HepG2 (cell line): Measurements from ENCODE around the gene MC1R. TPM values are rescaled to one million over a fixed set of nuclear protein-coding genes. Genes with fewer than 3 reads are reported as not detected.
A peak's percentile ranks its signal among the peaks of the same experiment; 100 is the strongest.

Source experiments
- ATAD3A ChIP-seq: sonication (generic); formaldehyde crosslinking; IDR thresholded peaks from 2 replicates; pipeline ENCODE4 v1.4.0; 2020; ENCODE audit warnings: missing genetic modification reagents
- BHLHE40 ChIP-seq: IDR thresholded peaks from 2 replicates; pipeline ENCODE4 v1.6.1; 2011; ENCODE audit warnings: low read length, improper control_type of control experiment
- CBFB ChIP-seq: sonication (generic); formaldehyde crosslinking; IDR thresholded peaks from 2 replicates; pipeline ENCODE4 v1.4.0; 2020; ENCODE audit warnings: missing genetic modification reagents
- FOXM1 ChIP-seq: sonication (generic); formaldehyde crosslinking; IDR thresholded peaks from 2 replicates; pipeline ENCODE4 v1.5.0; 2020; ENCODE audit warnings: missing genetic modification reagents
- GFI1 ChIP-seq: sonication (generic); formaldehyde crosslinking; IDR thresholded peaks from 2 replicates; pipeline ENCODE4 v1.5.0; 2020; ENCODE audit warnings: missing genetic modification reagents, mild to moderate bottlenecking, borderline replicate concordance
- JARID2 ChIP-seq: sonication (generic); formaldehyde crosslinking; IDR thresholded peaks from 2 replicates; pipeline ENCODE4 v1.8.1; 2023; ENCODE audit warnings: missing genetic modification reagents, inconsistent platforms; ENCODE audit not compliant: insufficient replicate concordance
- KMT2B ChIP-seq: IDR thresholded peaks from 2 replicates; pipeline ENCODE4 v1.6.1; 2016; ENCODE audit warnings: missing genetic modification reagents, missing compliant biosample characterization
- POGZ ChIP-seq: sonication (generic); formaldehyde crosslinking; IDR thresholded peaks from 2 replicates; pipeline ENCODE4 v1.4.0; 2020; ENCODE audit warnings: mild to moderate bottlenecking, missing genetic modification reagents
- SP1 ChIP-seq, 2 experiments: fragments of 450-650 bp in 1 of 2; sonication (generic) in 1 of 2; formaldehyde crosslinking in 1 of 2; IDR thresholded peaks; 2 replicates each; pipeline versions ENCODE4 v1.4.0 to v1.6.1; 2016 to 2020; ENCODE audit warnings: missing genetic modification reagents in 1 of 2
- SSRP1 ChIP-seq: IDR thresholded peaks from 2 replicates; pipeline ENCODE4 v1.6.1; 2016; ENCODE audit warnings: control low read depth
- ZBTB20 ChIP-seq: sonication (generic); formaldehyde crosslinking; IDR thresholded peaks from 2 replicates; pipeline ENCODE4 v1.8.1; 2023; ENCODE audit warnings: missing genetic modification reagents, low read depth, mild to moderate bottlenecking, borderline replicate concordance
- ZNF138 ChIP-seq: sonication (generic); formaldehyde crosslinking; IDR thresholded peaks from 2 replicates; pipeline ENCODE4 v1.5.0; 2020; ENCODE audit warnings: mild to moderate bottlenecking, low read depth, missing genetic modification reagents
- ZNF253 ChIP-seq: sonication (generic); formaldehyde crosslinking; IDR thresholded peaks from 2 replicates; pipeline ENCODE4 v1.8.0; 2022; ENCODE audit warnings: mild to moderate bottlenecking, missing genetic modification reagents, borderline replicate concordance
- polyA plus RNA-seq, 8 experiments: library from polyadenylated mRNA; depleted of rRNA in 3 of 8; stranded (reverse) in 7 of 8; unstranded in 1 of 8; fragments of >200 nt; fragmentation: Illumina TruSeq in 4 of 8; extraction: Trizol in 4 of 8; gene quantifications; 2 replicates each; pipeline versions ENCODE4 v1.2.1 to v1.2.3, GENCODE V29; 2011 to 2016; ENCODE audit warnings: low read depth in 4 of 8, missing spikeins in 1 of 8, mixed read lengths in 1 of 8; ENCODE audit not compliant: insufficient read depth in 1 of 8
- total RNA-seq, 5 experiments: library from RNA; depleted of rRNA; stranded (reverse); fragments of >200 nt; fragmentation: Illumina TruSeq; extraction: Trizol; gene quantifications; 2 replicates each; pipeline ENCODE4 v1.2.3, GENCODE V29; 2016; ENCODE audit warnings: low read depth in 1 of 5
- TF ChIP-seq, protein P1 (sequence below): sonication (generic); formaldehyde crosslinking; IDR thresholded peaks from 2 replicates; pipeline ENCODE4 v1.4.0; 2020; ENCODE audit warnings: missing genetic modification reagents
- TF ChIP-seq, protein P2 (sequence below): sonication (generic); formaldehyde crosslinking; IDR thresholded peaks from 2 replicates; pipeline ENCODE4 v1.8.1; 2023; ENCODE audit warnings: mild to moderate bottlenecking, missing genetic modification reagents
- TF ChIP-seq, protein P3 (sequence below): sonication (generic); formaldehyde crosslinking; IDR thresholded peaks from 2 replicates; pipeline ENCODE4 v1.4.0; 2020; ENCODE audit warnings: mild to moderate bottlenecking, missing genetic modification reagents
- TF ChIP-seq, protein P4 (sequence below): sonication (generic); formaldehyde crosslinking; IDR thresholded peaks from 2 replicates; pipeline ENCODE4 v1.4.0; 2020; ENCODE audit warnings: mild to moderate bottlenecking, low read depth, missing genetic modification reagents
- TF ChIP-seq, protein P5 (sequence below): IDR thresholded peaks from 2 replicates; pipeline ENCODE4 v1.6.1; 2018; ENCODE audit warnings: missing genetic modification reagents, mild to moderate bottlenecking, missing compliant biosample characterization
- TF ChIP-seq, protein P6 (sequence below): sonication (generic); formaldehyde crosslinking; IDR thresholded peaks from 2 replicates; pipeline ENCODE4 v1.4.0; 2020; ENCODE audit warnings: missing genetic modification reagents; ENCODE audit errors: not compliant biosample characterization

MC1R gene
- total and polyA plus RNA-seq, 2 of the 13 experiments (the other 11 are each of a cell fraction or from before 2014, with no cell fraction given): 9.1 to 14.8 TPM

DNA sequence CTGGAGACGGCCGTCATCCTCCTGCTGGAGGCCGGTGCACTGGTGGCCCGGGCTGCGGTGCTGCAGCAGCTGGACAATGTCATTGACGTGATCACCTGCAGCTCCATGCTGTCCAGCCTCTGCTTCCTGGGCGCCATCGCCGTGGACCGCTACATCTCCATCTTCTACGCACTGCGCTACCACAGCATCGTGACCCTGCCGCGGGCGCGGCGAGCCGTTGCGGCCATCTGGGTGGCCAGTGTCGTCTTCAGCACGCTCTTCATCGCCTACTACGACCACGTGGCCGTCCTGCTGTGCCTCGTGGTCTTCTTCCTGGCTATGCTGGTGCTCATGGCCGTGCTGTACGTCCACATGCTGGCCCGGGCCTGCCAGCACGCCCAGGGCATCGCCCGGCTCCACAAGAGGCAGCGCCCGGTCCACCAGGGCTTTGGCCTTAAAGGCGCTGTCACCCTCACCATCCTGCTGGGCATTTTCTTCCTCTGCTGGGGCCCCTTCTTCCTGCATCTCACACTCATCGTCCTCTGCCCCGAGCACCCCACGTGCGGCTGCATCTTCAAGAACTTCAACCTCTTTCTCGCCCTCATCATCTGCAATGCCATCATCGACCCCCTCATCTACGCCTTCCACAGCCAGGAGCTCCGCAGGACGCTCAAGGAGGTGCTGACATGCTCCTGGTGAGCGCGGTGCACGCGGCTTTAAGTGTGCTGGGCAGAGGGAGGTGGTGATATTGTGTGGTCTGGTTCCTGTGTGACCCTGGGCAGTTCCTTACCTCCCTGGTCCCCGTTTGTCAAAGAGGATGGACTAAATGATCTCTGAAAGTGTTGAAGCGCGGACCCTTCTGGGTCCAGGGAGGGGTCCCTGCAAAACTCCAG, 1.1 kb downstream of the MC1R start (continued):
- TF ChIP-seq ZBTB20 (CRISPR knock-in tag) (no peak), POGZ (CRISPR knock-in tag) (no peak), KMT2B (CRISPR knock-in tag) (no peak), FOXM1 (CRISPR knock-in tag) (no peak), CBFB (CRISPR knock-in tag) (no peak), GFI1 (no peak), SSRP1 (CRISPR knock-in tag) (no peak; the same call in 1 of the 2 replicates), ATAD3A (CRISPR knock-in tag) (no peak), JARID2 (CRISPR knock-in tag) (no peak), SP1 (IDR thresholded peaks at IDR 0.05) (no peak), SP1 (CRISPR knock-in tag; IDR thresholded peaks at IDR 0.05) (no peak), ZNF253 (CRISPR knock-in tag) (0 out of 2 replicates have a peak, but pooled peaks have one; percentile 27), ZNF138 (CRISPR knock-in tag) (no peak), BHLHE40 (no peak)
- TF ChIP-seq, protein P1, sequence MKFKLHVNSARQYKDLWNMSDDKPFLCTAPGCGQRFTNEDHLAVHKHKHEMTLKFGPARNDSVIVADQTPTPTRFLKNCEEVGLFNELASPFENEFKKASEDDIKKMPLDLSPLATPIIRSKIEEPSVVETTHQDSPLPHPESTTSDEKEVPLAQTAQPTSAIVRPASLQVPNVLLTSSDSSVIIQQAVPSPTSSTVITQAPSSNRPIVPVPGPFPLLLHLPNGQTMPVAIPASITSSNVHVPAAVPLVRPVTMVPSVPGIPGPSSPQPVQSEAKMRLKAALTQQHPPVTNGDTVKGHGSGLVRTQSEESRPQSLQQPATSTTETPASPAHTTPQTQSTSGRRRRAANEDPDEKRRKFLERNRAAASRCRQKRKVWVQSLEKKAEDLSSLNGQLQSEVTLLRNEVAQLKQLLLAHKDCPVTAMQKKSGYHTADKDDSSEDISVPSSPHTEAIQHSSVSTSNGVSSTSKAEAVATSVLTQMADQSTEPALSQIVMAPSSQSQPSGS (CRISPR knock-in tag): no peak
- TF ChIP-seq, protein P2, sequence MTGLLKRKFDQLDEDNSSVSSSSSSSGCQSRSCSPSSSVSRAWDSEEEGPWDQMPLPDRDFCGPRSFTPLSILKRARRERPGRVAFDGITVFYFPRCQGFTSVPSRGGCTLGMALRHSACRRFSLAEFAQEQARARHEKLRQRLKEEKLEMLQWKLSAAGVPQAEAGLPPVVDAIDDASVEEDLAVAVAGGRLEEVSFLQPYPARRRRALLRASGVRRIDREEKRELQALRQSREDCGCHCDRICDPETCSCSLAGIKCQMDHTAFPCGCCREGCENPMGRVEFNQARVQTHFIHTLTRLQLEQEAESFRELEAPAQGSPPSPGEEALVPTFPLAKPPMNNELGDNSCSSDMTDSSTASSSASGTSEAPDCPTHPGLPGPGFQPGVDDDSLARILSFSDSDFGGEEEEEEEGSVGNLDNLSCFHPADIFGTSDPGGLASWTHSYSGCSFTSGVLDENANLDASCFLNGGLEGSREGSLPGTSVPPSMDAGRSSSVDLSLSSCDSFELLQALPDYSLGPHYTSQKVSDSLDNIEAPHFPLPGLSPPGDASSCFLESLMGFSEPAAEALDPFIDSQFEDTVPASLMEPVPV (CRISPR knock-in tag): no peak
- TF ChIP-seq, protein P3, sequence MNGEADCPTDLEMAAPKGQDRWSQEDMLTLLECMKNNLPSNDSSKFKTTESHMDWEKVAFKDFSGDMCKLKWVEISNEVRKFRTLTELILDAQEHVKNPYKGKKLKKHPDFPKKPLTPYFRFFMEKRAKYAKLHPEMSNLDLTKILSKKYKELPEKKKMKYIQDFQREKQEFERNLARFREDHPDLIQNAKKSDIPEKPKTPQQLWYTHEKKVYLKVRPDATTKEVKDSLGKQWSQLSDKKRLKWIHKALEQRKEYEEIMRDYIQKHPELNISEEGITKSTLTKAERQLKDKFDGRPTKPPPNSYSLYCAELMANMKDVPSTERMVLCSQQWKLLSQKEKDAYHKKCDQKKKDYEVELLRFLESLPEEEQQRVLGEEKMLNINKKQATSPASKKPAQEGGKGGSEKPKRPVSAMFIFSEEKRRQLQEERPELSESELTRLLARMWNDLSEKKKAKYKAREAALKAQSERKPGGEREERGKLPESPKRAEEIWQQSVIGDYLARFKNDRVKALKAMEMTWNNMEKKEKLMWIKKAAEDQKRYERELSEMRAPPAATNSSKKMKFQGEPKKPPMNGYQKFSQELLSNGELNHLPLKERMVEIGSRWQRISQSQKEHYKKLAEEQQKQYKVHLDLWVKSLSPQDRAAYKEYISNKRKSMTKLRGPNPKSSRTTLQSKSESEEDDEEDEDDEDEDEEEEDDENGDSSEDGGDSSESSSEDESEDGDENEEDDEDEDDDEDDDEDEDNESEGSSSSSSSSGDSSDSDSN (CRISPR knock-in tag): no peak
- TF ChIP-seq, protein P4, sequence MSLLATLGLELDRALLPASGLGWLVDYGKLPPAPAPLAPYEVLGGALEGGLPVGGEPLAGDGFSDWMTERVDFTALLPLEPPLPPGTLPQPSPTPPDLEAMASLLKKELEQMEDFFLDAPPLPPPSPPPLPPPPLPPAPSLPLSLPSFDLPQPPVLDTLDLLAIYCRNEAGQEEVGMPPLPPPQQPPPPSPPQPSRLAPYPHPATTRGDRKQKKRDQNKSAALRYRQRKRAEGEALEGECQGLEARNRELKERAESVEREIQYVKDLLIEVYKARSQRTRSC: no peak
- TF ChIP-seq, protein P5, sequence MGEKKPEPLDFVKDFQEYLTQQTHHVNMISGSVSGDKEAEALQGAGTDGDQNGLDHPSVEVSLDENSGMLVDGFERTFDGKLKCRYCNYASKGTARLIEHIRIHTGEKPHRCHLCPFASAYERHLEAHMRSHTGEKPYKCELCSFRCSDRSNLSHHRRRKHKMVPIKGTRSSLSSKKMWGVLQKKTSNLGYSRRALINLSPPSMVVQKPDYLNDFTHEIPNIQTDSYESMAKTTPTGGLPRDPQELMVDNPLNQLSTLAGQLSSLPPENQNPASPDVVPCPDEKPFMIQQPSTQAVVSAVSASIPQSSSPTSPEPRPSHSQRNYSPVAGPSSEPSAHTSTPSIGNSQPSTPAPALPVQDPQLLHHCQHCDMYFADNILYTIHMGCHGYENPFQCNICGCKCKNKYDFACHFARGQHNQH (CRISPR knock-in tag): no peak
- TF ChIP-seq, protein P6, sequence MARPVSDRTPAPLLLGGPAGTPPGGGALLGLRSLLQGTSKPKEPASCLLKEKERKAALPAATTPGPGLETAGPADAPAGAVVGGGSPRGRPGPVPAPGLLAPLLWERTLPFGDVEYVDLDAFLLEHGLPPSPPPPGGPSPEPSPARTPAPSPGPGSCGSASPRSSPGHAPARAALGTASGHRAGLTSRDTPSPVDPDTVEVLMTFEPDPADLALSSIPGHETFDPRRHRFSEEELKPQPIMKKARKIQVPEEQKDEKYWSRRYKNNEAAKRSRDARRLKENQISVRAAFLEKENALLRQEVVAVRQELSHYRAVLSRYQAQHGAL (CRISPR knock-in tag): no peak
